GM21515 (cell line): Measurements from ENCODE around the gene SDK2.

Source experiments
- ATAC-seq: cut with Tn5 transposase; IDR thresholded peaks from one replicate; pipeline ENCODE4 v1.9.1; 2021; ENCODE audit not compliant: unreplicated experiment

Gene SDK2

GRCh38 chr17:73397278-73397826, 246.9 kb downstream of the SDK2 start:
- no peak for ATAC-seq

GRCh38 chr17:73396431-73397277, 247.6 kb downstream of the SDK2 start:
- ATAC-seq: no peak

- no peak for ATAC-seq
Observed at GRCh38 chr17:73394512-73395450, 249.5 kb downstream of the SDK2 start.

GRCh38 chr17:73393962-73394361, 250.3 kb downstream of the SDK2 start:
- ATAC-seq: no peak

GRCh38 chr17:73393381-73393780, 250.9 kb downstream of the SDK2 start:
- ATAC-seq: no peak

- ATAC-seq: no peak
Observed at GRCh38 chr17:73391331-73392265, 252.6 kb downstream of the SDK2 start.

GRCh38 chr17:73390851-73391250, 253.4 kb downstream of the SDK2 start:
- ATAC-seq: no peak

GRCh38 chr17:73390221-73390620, 254.0 kb downstream of the SDK2 start:
- ATAC-seq: no peak

DNA sequence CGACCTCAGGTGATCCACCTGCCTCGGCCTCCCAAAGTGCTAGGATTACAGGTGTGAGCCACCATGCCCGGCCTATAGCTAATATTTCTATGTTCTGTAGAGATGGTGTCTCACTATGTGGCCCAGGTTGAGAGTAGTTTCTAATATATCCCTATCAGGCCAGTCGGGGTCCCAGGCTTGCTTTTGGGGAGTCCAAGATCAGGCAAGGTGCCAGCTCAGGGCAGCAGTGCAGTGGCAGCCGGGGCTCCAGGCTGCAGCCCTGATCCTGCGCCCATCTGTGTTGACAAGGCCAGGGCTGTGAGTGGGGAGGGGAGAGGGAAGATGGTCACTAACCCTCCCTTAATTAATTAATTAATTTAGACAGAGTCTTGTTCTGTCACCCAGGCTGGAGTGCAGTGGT, 254.8 kb downstream of the SDK2 start:
- ATAC-seq: no peak

DNA sequence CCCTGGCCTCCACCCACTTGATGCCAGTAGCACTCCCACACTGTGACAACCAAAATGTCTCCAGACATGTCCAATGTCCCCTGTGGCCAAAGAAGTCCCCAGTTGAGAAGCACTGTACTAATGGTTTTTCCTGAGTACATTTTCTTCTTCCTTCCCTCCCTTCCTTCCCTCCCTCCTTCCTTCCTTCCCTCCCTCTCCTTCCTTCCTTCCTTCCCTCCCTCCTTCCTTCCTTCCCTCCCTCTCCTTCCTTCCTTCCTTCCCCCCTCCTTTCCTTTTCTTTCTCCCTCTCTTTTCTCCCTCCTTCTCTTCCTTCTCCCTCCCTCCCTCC, 255.7 kb downstream of the SDK2 start:
- no peak for ATAC-seq

GRCh38 chr17:73387746-73388577, 256.3 kb downstream of the SDK2 start:
- no peak for ATAC-seq

DNA sequence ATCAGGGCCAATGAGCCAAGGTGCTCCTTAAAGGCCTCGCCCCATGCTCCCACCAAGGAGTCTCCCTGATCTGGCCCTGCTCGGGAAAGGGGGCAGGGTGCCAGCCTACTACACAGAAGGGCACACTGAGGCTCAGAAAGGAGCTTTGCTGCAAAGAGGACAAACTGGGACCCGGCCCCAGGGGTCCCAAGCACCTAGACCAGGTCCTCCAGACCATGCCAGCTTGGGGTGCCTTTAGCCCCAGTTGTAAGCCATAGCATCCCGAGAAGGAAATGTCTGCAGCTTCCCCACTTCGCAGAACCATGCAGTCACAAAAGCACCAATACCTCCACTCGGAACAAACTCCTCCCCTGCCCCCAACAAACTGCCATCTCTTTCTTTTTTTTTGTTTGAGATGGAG, 257.7 kb downstream of the SDK2 start:
- ATAC-seq: no peak

DNA sequence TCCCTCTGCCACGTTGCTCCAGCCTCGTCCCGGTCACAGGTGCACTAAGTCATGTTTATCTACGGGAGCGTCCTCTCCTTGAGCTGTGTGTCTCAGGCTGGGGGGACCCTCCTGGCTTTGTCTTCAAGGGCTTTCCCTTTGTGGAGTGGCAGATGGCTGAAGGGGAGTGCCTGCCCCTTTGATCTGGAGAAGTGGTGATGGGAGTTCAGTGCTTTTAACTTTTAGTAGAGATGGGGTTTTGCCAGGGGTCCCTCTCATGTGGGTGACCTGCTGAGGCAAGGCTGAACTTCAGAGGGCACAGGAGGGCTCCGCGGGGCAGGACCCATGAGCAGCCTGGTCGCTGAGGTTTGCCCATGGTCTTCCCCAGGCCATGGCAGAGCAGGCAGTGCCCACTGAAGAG, 259.3 kb downstream of the SDK2 start:
- no peak for ATAC-seq

GRCh38 chr17:73380439-73381106, 263.7 kb downstream of the SDK2 start:
- ATAC-seq: no peak

DNA sequence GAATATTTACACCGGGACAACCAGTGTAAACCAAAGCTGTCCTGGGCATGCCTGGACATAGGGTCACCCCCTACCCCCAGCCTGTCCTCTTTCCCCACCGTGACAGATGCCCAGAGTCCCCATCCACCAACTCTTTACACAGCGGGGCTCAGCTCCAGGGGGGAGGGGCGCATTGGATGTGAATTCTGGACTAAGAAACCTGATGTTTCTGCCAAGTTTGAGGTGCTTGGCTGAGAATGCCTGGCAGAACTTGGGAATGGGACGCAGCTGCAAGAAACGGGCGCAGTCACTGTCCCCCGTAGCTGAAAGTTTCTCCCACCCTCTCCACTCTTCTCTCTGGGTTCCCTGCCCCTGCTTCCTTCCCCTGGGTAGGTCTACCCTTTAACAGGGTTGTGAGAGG, 264.4 kb downstream of the SDK2 start:
- no peak for ATAC-seq

- ATAC-seq: no peak
Observed at GRCh38 chr17:73378974-73379470, 265.2 kb downstream of the SDK2 start.

DNA sequence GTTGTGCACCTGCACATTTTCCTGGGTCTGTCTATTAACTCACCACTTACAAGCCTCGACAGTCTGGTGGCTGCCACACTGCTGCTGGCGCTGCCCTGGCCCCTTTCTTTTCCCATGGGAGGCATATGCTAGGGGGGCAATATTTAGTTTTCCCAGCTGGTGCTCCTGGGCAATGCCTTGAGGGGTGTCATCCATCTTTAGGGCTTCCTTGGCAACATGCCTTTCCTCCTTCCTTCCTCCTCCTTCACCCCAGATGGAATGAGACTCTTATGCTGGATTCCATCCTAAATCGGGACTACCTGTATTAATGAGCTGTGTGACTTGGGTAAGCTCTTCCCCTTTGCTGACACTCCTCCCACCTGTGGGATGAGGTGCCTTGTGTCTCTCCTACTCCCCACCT, 267.6 kb downstream of the SDK2 start:
- ATAC-seq: no peak

- ATAC-seq: no peak
Observed at GRCh38 chr17:73376152-73376551, 268.1 kb downstream of the SDK2 start.

DNA sequence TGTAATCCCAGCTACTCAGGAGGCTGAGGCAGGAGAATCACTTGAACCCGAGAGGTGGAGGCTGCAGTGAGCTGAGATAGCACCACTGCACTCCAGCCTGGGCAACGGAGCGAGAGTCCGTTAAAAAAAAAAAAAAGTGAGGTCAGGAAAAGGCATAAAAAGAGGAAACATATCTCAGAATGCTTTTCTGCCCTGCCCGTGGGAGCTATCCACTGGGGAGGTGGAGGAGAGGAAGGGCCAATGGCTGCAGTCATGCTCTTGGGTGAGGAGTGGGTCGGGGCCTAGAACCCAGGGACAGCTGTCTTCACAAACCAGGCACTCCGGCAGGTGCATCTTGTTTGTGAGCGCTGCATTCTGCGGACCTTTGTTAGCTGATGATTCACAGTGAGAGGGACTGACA, 272.4 kb downstream of the SDK2 start:
- ATAC-seq: no peak
